Caki2 (cell line): ENCODE data around the gene BRINP3. TPM values are rescaled to one million over a fixed set of nuclear protein-coding genes. Genes with fewer than 3 reads are reported as not detected.

Experiments
- DNase-seq: peaks from one replicate; pipeline ENCODE4 v3.0.0-alpha.2; 2015; ENCODE audit warnings: low read depth
- in situ Hi-C: cut with HindIII; loops from 2 replicates; pipeline ENCODE4 v1.10.0; 2016; ENCODE audit warnings: low sequenced_read_pairs, low pct_unique_long_range_greater_than_20kb, mixed read lengths
- total RNA-seq: library from RNA; depleted of rRNA; stranded (reverse); fragments of >200 nt; shearing (Covaris generic); gene quantifications from 2 replicates; pipeline ENCODE4 v1.2.3, GENCODE V29; 2014; ENCODE audit warnings: low replicate concordance

Gene BRINP3
- total RNA-seq, 1 experiment from 2014 or later: not detected

GRCh38 chr1:190258003-190258402 is 219.7 kb downstream of the BRINP3 start:
- in situ Hi-C loops: no loop called here
- DNase-seq: no peak

- in situ Hi-C loops: no loop called here
- no peak for DNase-seq
Measured at GRCh38 chr1:190252046-190252445, 225.6 kb downstream of the BRINP3 start.

GRCh38 chr1:190250368-190250767 is 227.3 kb downstream of the BRINP3 start:
- DNase-seq: no peak
- in situ Hi-C loops: no loop called here

GRCh38 chr1:190244406-190244805 is 233.3 kb downstream of the BRINP3 start:
- in situ Hi-C loops: no loop called here
- DNase-seq: no peak

- no peak for DNase-seq
- in situ Hi-C loops: no loop called here
Measured at GRCh38 chr1:190243056-190243455, 234.6 kb downstream of the BRINP3 start.

- no peak for DNase-seq
- in situ Hi-C loops: no loop called here
Measured at GRCh38 chr1:190226006-190226405, 251.7 kb downstream of the BRINP3 start.

GRCh38 chr1:190212450-190212849 is 265.2 kb downstream of the BRINP3 start:
- no peak for DNase-seq
- in situ Hi-C loops: no loop called here

GRCh38 chr1:190207733-190208132 is 269.9 kb downstream of the BRINP3 start:
- DNase-seq: no peak
- in situ Hi-C loops: no loop called here

- peak; percentile 2 for DNase-seq
- in situ Hi-C loops: no loop called here
Measured at GRCh38 chr1:190205713-190206112, 272.0 kb downstream of the BRINP3 start.

GRCh38 chr1:190196020-190196419 is 281.6 kb downstream of the BRINP3 start:
- in situ Hi-C loops: no loop called here

GRCh38 chr1:190193508-190194115 is 284.1 kb downstream of the BRINP3 start:
- in situ Hi-C loops: no loop called here
- DNase-seq: no peak

More at GRCh38 chr1:190196020-190196419, 281.6 kb downstream of the BRINP3 start:
- DNase-seq: no peak

GRCh38 chr1:190192627-190193026 is 285.0 kb downstream of the BRINP3 start:
- no peak for DNase-seq
- in situ Hi-C loops: no loop called here

GRCh38 chr1:190183588-190183987 is 294.1 kb downstream of the BRINP3 start:
- in situ Hi-C loops: no loop called here
- no peak for DNase-seq

GRCh38 chr1:190179817-190180216 is 297.8 kb downstream of the BRINP3 start:
- peak; percentile 23 for DNase-seq
- in situ Hi-C loops: no loop called here

- in situ Hi-C loops: no loop called here
- no peak for DNase-seq
Measured at GRCh38 chr1:190178827-190179226, 298.8 kb downstream of the BRINP3 start.

- no peak for DNase-seq
- in situ Hi-C loops: no loop called here
Measured at GRCh38 chr1:190177555-190177954, 300.1 kb downstream of the BRINP3 start.

- no peak for DNase-seq
- in situ Hi-C loops: no loop called here
Measured at GRCh38 chr1:190176776-190177175, 300.9 kb downstream of the BRINP3 start.

GRCh38 chr1:190175320-190175719 is 302.3 kb downstream of the BRINP3 start:
- in situ Hi-C loops: no loop called here
- no peak for DNase-seq

- DNase-seq: no peak
- in situ Hi-C loops: no loop called here
Measured at GRCh38 chr1:190172651-190173430, 304.8 kb downstream of the BRINP3 start.

- in situ Hi-C loops: no loop called here
- DNase-seq: no peak
Measured at GRCh38 chr1:190170321-190170720, 307.3 kb downstream of the BRINP3 start.
